ENCODE measurements around the gene CRYBB1.

CRYBB1 gene

GRCh38 chr22:26574001-26574723 is 43.7 kb downstream of the CRYBB1 start:
- no peak for DNase-seq

GRCh38 chr22:26573026-26573662 is 44.7 kb downstream of the CRYBB1 start:
- DNase-seq = no peak

- DNase-seq = no peak
These were observed 46.8 kb downstream of the CRYBB1 start for GRCh38 chr22:26570864-26571525.

GRCh38 chr22:26570115-26570514 is 47.7 kb downstream of the CRYBB1 start:
- DNase-seq = no peak

- DNase-seq = no peak
These were observed 49.6 kb downstream of the CRYBB1 start for GRCh38 chr22:26568207-26568706.

GRCh38 chr22:26567610-26568009 is 50.2 kb downstream of the CRYBB1 start:
- DNase-seq = no peak

GRCh38 chr22:26566994-26567393 is 50.8 kb downstream of the CRYBB1 start:
- DNase-seq = no peak

GRCh38 chr22:26565889-26566288 is 51.9 kb downstream of the CRYBB1 start:
- DNase-seq = no peak

GRCh38 chr22:26565181-26565580 is 52.6 kb downstream of the CRYBB1 start:
- DNase-seq = no peak

GRCh38 chr22:26564672-26565071 is 53.2 kb downstream of the CRYBB1 start:
- no peak for DNase-seq

- no peak for DNase-seq
These were observed 53.6 kb downstream of the CRYBB1 start for GRCh38 chr22:26564181-26564580.

GRCh38 chr22:26563022-26563421 is 54.8 kb downstream of the CRYBB1 start:
- no peak for DNase-seq

GRCh38 chr22:26561756-26562417 is 55.9 kb downstream of the CRYBB1 start:
- no peak for DNase-seq

GRCh38 chr22:26559961-26560575 is 57.8 kb downstream of the CRYBB1 start:
- DNase-seq = no peak

GRCh38 chr22:26558248-26558895 is 59.5 kb downstream of the CRYBB1 start:
- no peak for DNase-seq

- no peak for DNase-seq
These were observed 60.9 kb downstream of the CRYBB1 start for GRCh38 chr22:26556904-26557303.

GRCh38 chr22:26555478-26555877 is 62.3 kb downstream of the CRYBB1 start:
- no peak for DNase-seq

GRCh38 chr22:26554956-26555355 is 62.9 kb downstream of the CRYBB1 start:
- DNase-seq = no peak

- no peak for DNase-seq
These were observed 64.6 kb downstream of the CRYBB1 start for GRCh38 chr22:26553056-26553752.

GRCh38 chr22:26552466-26552865 is 65.4 kb downstream of the CRYBB1 start:
- no peak for DNase-seq

GRCh38 chr22:26551568-26551967 is 66.3 kb downstream of the CRYBB1 start:
- no peak for DNase-seq

Measured in NCI-H2081 treated with DMSO at 0.1 percent for 48 hours (cell line).